CD4-positive, alpha-beta T cell treated with Interleukin-6 at 100 ng/mL for 8 hours (primary cell): Measurements from ENCODE around the gene CIAO3.
"Not testable (repeated sequence)": the region's sequence is repeated elsewhere in the genome, so short reads cannot be mapped to it uniquely, and the experiment has no call there.

Source experiments
- DNase-seq: peaks from one replicate; pipeline ENCODE4 v3.0.0-alpha.2; 2020; ENCODE audit warnings: mixed read lengths, low spot score

The CIAO3 gene

GRCh38 chr16:760065-760464 is 19.3 kb upstream of the CIAO3 start:
- no peak for DNase-seq

- DNase-seq = no peak
Observed at GRCh38 chr16:759110-759910, 18.5 kb upstream of the CIAO3 start.

GRCh38 chr16:756428-756827 is 15.6 kb upstream of the CIAO3 start:
- DNase-seq = no peak

- DNase-seq = no peak
Observed at GRCh38 chr16:754656-755055, 13.9 kb upstream of the CIAO3 start.

- not testable (repeated sequence) for DNase-seq
Observed at GRCh38 chr16:754121-754607, 13.4 kb upstream of the CIAO3 start.

- DNase-seq = no peak
Observed at GRCh38 chr16:752007-752312, 11.2 kb upstream of the CIAO3 start.

- no peak for DNase-seq
Observed at GRCh38 chr16:751152-752006, 10.6 kb upstream of the CIAO3 start.

- DNase-seq = no peak
Observed at GRCh38 chr16:750485-750884, 9.7 kb upstream of the CIAO3 start.

GRCh38 chr16:749010-749409 is 8.2 kb upstream of the CIAO3 start:
- DNase-seq = no peak

- DNase-seq = no peak
Observed at GRCh38 chr16:747978-748746, 7.4 kb upstream of the CIAO3 start.

GRCh38 chr16:746637-747036 is 5.8 kb upstream of the CIAO3 start:
- DNase-seq = no peak

- no peak for DNase-seq
Observed at GRCh38 chr16:745739-746138, 4.9 kb upstream of the CIAO3 start.

GRCh38 chr16:743794-744500 is 3.1 kb upstream of the CIAO3 start:
- DNase-seq = no peak

- not testable (repeated sequence) for DNase-seq
Observed at GRCh38 chr16:742894-743293, 2.1 kb upstream of the CIAO3 start.

- no peak for DNase-seq
Observed at GRCh38 chr16:741986-742629, 1.3 kb upstream of the CIAO3 start.

GRCh38 chr16:740459-740763 is 386 bp downstream of the CIAO3 start:
- DNase-seq = no peak

GRCh38 chr16:739560-740458 is 988 bp downstream of the CIAO3 start:
- DNase-seq = no peak

GRCh38 chr16:736936-737481 is 3.8 kb downstream of the CIAO3 start:
- DNase-seq = no peak

GRCh38 chr16:735982-736453 is 4.8 kb downstream of the CIAO3 start:
- DNase-seq = no peak
